GM19467 (cell line): ENCODE measurements around the gene PARVA.

Experiments
- ATAC-seq: cut with Tn5 transposase; IDR thresholded peaks from one replicate; pipeline ENCODE4 v1.9.1; 2021; ENCODE audit warnings: mild to moderate bottlenecking, moderate library complexity; ENCODE audit not compliant: unreplicated experiment

PARVA gene

DNA sequence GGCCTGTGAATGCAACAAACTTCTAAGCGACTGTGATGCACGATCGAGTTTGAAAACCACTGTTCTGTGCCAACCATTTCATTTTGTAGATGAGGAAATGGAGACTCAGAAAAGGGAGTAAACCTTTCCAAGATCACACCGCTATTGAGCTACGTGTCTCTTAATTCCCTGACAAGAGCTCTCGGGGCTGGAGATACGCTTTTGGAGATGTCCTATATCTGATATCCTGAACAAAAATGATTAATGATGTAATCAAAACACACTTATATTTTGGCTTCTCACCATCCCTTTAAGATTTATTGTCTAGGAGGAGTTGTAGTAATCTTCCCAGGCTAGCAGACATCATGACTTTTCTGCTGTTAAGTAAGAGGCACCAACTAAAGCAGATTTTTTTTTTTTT lies 1.7 kb upstream of the PARVA start:
- no peak for ATAC-seq

DNA sequence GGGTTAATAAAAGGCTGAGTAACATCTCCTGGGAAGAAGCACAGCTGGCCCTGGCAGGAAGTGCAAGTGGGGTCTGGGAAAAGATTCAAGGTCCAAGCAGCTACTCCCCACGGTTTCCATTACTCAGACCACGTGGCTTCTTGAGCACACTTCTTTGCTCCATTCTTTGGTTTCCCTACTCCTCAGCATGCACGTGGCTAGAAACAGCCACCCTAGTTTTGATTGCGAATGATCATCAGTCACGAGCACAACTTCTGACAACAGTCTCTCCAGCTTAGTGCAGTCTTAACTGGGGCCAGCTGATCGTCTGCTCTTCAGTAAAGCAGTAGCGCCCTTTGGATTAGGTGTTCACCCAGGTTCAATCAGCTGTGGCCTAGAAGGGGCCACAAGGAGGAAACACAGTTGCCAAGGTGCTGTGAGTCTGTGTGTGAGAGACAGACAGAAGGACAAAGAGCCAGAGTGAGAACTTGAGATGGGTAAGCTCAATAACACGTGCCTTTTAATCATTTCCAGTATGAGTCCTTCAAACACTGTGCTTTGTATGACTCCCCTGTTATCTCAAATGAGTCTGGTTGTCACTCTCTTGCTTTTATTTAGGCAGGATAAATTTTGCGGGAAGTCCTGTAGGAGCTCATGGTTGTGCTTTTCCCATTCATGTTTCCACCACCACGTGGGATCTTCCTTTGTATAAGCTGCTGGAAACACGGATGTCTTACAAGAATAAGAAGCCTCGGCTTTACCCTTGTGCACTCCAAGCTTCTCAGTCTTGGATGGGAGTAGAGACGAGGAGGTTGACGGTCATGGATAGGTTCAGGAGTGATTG lies 901 bp upstream of the PARVA start:
- ATAC-seq, result no peak

- ATAC-seq, result no peak
These were observed 638 bp downstream of the PARVA start for GRCh38 chr11:12377824-12378593.

DNA sequence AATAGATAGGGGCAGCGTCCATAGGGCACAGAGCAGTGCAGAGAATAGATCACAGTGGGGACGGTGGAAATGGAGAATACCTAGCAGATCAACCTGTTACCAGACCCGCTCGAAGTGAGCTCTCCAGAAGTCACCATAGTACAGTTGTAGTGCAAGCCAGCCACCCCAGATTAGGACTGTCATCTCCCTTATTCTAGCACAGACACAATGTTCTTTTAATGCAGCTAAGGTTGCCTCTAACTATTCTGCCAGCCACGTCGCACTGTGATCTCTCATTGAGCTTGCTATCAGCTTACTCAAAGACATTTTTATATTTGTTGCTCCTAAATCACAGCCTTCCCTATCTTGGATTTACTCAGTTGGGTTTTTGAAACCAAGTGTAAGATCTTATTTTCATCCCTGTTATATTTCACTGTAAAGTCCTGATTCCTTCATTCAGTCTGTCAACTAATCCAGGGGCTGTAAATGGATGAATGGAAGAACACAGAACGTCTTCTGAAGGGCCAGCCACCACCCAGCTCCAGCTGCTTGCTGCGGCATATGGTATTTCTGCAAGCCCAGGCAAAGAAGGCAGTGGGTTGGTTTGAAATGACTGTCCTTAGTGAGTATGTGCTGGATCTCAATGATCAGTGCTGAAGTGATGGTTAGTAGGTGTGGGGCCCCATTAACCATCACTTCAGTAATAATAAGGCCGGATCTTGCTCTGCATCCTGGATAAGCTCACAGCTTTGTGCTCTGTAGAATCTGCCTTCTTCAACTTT lies 3.4 kb downstream of the PARVA start:
- no peak for ATAC-seq

DNA sequence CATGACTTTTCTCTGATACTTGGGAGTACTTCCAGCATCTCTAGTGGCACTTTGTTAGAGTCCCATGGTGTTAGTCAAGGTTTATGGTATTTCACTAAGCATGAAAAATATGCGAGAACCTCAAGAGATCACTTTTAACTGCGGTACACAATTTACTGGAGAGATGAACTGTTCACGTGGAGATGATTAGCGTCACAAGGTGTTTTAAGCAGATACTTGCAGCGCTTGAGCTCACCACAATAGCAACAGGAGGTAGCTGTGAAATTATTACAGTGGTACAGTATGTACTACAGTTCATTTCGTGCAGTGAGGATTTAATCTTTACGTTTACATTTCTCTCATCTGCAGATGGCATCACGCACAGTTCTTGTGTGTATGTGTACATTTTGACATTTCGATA lies 4.5 kb downstream of the PARVA start:
- ATAC-seq, result no peak

GRCh38 chr11:12382451-12382850 lies 5.1 kb downstream of the PARVA start:
- no peak for ATAC-seq

DNA sequence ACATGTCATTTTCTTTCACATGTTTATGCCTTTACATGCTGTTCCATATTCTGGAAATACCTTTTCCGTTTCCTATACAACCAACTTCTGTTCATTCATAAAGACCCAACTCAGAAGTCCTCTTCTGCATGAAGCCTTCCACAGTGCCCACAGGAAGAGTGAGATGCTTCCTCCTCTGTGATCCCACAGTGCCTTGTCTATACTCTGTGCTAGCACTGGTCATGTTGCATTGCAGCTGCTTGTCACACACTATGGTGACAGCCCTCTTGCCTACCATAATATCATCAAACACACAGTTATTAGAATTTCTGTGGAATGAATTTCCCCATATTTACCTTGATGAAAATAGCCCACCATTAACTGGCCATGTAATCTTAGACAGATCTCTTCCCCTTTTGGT lies 8.9 kb downstream of the PARVA start:
- no peak for ATAC-seq

- no peak for ATAC-seq
These were observed 9.4 kb downstream of the PARVA start for GRCh38 chr11:12386745-12387144.

- ATAC-seq, result no peak
These were observed 10.8 kb downstream of the PARVA start for GRCh38 chr11:12388173-12388572.

GRCh38 chr11:12388939-12389670 lies 11.7 kb downstream of the PARVA start:
- no peak for ATAC-seq

DNA sequence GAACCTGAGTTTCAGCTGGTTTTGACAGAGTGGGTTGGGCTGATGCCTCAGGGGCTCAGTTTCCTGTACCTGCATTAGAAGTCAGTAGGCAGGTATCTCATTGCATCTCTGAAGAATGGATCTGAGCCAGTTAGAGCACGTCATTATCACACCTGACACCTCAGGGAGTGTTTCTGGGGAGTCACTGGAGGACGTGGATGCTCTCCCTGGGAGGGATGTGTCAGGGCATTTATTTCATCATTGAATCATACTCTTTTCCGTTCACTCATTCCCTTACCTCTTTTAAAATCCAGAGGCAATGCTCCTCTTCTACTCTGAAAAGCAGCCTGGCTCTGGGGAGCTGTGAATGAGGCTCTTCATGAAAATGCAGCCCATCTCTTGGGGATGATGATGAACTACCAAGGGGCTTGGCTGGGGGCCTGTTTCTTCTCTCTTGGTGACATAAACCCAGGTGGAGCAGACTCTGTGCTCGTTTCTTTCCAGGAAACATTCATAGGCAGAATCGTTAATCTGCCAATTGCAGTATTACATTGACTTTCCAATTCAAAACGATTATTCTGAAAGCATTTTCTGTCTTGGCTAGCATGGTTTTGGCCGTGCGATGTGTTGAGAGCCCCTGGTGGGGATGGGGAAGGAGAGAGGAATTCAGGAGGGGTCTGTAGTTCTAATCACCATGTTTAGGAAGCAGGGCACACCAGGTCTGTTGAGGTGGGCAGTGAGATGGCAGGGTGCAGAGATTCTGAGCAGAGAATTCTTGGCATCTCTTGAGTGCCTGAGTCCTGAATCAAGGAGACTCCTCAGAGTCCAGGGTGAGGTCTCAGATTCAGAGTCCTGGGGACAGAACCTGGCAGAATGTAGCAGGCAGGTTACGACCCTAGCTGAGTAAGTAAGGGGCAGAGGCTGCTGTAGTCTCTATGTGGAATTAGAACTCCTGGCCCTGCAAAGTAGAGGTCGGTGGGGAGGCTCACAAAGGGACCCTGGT lies 12.6 kb downstream of the PARVA start:
- ATAC-seq, result no peak

GRCh38 chr11:12390687-12391110 lies 13.3 kb downstream of the PARVA start:
- ATAC-seq, result no peak

DNA sequence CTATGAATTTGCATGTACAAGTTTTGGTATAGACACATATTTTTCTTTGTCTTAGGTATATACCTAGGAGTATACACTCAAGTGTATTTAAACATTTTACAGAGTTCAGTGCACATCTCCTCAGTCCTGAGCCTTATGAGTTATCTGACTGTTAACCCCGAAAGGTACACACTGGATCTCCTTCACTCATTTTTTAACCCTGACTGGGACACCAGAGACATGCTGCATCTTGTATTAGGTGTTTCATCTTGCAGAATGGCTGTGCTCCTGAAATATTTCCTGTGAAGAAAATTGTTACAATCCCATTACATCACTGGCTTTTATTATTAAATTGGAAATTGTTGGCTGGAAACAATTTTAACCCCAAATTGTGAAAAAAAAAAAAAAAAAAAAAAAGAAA lies 15.3 kb downstream of the PARVA start:
- no peak for ATAC-seq

DNA sequence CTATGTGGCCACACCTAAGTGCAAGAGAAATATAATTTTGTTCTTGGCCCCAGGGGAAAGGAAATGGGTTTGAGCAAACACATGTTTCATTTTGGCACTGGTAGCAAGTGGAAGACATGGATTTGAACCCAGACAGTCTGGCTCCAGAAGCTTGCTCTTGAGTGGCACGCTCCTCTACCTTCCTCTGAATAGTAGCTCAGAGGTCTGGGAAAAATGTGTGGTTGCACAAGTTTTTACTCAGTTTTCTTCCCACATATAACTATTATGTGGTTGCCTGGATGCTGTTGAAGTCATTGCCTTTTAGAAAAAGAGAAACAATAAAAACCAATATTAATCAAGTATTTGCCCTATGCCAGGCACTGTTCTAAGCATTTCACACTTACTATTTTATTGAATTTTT lies 16.3 kb downstream of the PARVA start:
- ATAC-seq, result no peak

DNA sequence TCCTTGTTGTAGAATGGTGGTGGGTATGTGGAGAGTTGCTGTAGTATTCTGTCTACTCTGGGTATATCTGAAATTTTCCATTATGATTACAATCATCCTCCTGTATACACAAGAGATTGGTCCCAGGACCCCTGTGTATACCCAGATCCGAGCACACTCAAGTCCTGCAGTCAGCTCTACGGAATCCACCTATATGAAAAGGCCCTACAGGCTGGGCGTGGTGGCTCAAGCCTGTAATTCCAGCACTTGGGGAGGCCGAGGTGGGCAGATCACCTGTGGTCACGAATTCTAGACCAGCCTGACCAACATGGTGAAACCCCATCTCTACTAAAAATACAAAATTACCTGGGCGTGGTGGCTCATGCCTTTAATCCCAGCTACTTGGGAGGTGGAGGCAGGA lies 17.2 kb downstream of the PARVA start:
- no peak for ATAC-seq

- no peak for ATAC-seq
These were observed 18.0 kb downstream of the PARVA start for GRCh38 chr11:12395333-12395732.

DNA sequence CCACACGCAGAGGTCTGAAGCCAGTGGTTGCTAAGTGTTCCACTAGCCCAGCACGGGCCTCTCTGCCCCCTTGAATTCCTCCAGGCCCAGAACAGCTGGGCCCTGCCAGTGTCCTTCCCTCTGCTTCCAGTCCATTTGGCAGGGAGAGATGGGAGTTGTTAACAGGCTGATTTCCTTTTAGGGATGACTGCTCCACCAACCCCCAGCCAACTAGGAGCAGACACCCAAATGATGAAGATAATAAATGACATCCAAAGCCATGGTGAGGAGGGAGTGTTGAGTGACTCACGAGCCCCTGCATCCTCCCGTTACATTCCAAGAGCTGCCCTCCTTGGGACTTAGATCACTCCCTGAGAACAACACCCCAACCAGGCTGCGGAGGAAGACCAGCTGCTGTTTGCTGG lies 20.6 kb downstream of the PARVA start:
- ATAC-seq, result no peak

- no peak for ATAC-seq
These were observed 22.0 kb downstream of the PARVA start for GRCh38 chr11:12399355-12399754.

DNA sequence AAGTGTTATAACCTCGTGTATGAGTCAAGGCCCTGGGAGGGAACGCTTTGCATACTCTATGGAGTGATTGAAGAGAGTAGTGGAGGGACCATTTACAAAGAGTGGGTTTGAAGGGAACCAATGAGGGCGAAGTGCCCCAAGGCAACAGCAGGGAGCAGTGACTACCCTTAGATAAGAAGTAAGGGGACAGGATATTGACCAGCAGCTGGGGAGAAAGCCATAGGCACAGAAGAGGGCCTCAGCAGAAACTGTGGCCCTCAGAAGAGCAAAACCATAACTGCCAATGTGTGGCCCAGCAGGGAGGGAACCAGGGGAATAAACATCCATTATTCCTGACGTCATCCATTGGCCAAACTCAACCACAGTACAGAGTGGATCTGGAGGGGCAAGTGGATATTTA lies 24.7 kb downstream of the PARVA start:
- no peak for ATAC-seq

GRCh38 chr11:12402691-12403120 lies 25.3 kb downstream of the PARVA start:
- no peak for ATAC-seq
